NCI-H146 (cell line): ENCODE data around the gene BMI1.

ENCODE experiments used
- DNase-seq: peaks from one replicate; lab custom pipeline; 2025; lab: John Stamatoyannopoulos, UW

BMI1 gene

DNA sequence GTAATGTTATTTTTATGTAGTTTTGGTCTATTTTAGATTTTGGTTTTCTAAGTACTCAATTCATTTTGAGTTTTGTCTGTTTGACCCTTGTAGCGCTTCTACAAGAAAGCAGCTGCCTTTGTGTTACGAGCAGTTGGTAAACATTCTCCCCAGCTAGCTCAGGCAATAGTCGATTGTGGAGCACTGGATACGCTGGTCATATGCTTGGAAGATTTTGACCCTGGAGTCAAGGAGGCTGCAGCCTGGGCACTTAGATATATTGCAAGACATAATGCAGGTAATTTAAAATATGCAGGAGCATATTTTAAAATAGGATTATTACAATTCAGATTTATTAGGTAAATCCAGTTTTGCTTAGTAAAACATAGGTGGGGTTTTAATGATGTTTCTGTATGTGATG, 47.5 kb downstream of the BMI1 start:
- DNase-seq: no peak

DNA sequence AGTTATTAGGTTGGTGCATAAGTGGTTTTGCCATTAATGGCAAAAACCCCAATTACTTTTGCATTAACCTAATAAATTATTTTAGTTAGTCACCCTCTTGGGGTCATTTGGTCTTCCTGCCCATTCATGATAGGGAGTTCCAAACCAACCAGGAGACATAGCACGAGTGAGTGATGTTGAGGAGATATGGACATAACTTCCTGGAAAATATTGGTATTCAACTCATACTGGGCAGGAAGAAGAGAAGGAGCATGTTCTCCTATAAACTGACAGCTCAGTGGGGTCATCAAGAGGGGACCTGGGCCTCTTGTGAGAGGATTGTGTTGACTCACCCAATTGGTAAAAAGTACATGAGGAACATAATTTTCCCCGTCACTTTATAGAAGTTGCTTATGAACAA, 48.1 kb downstream of the BMI1 start:
- no peak for DNase-seq

DNA sequence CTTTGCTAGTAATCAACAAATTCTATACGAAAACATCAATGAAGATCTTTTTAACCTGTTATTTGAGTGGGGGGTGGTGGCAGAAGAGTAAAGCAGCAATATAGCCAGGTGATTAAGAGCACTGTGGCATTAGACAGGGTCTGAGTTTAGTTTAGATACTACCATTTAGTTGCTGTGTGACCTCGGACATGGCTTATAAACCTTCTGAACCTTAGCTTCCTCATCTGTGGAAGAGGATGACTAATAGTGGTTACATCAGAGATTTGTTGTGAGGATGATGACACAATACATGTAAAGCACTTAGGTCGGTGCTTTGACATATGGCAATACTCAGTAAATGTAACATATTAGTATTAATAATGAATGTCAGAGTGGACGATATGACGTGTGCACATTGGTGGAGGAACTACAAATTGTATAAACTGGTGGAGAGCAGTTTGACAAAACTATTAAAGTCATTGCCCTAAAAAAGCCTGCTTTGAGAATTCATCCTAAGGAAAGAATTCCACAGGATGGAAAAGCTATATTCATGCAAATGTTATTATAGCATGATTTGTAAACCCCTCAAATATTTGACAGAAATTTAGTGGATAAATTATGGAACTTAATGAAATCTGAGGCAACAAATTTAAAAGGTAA, 48.7 kb downstream of the BMI1 start:
- no peak for DNase-seq

DNA sequence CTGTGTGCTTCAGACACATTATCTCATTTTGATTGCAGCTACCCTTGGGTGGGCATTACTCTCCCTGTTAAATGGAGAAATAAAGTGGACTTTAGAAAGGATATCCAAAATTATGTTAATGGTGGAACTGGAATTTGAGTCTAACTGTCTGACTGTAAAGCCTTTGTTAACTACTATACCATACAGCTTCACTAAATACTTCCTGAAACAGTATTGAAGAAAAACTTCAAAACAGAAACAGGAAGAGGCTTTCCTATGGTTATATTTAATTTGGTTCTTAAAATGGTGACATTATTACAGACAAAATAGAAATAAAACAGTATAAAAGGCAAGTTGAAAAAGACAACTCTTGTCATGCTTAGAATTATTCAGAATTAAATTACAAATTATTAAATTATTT, 49.4 kb downstream of the BMI1 start:
- no peak for DNase-seq

DNA sequence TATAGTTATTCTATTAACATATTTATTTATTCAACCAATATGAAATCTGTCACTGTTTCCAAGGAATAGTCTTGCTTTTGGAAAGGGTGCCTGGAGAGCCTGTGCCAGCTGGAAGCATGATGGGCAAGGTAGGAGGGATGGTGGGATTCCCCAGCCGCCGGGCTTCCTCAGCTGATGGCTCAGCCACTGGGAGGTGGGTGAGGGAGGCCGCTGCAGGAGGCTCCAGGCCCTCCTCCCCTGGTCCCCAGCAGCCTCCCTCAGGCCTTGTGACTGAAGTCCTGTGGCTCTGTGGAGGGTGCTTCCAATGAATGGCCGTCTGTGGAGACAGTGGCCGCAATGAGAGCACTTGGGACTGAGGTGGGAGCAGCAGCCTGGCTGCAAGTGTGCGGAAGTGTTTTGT, 51.4 kb downstream of the BMI1 start:
- no peak for DNase-seq

DNA sequence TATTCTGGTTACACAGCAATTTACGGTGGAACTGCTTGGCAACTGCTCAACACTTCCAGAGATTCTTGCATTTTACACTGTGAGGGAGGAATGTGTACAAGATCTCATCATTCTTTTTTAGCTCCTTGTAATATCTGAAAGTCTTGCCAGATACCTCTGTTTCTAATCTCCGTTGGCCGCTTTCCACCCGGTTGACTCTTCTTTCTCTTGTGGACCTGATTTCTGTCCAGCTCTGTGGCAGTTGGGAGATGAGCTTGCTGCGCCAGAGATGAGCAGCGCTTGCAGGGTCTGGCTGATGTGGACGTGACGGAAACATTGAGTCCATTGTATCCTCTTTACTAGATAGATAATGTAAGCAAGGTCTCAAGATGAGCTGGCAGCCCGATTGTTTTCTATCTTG, 52.0 kb downstream of the BMI1 start:
- no peak for DNase-seq

DNA sequence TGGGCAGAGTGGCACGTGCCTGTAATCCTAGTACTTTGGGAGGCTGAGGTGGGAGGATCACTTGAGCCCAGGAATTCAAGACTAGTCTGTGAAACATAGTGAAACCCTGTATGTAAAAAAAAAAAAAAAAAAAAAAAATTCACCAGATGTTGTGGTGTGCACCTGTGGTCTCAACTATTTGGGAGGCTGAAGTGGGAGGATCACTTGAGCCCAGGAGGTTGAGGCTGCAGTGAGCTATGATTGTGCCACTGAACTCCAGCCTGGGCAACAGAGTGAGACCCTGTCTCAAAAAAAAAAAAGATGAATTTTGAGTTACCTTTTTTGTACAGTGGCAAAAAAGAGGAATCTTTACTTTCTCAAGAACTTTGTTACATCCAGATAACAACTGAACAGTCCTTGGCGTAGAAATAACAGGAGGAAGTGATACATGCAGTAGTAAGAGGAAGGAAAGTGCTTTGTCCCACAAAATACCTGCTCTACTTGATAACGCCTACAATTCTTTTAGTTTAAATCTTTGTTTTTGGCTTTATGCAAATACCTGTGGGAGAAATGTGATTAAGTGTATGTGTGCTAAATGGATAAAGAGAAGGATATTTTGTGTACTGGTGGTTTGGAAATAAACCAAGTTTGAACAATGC, 53.7 kb downstream of the BMI1 start:
- DNase-seq: no peak

DNA sequence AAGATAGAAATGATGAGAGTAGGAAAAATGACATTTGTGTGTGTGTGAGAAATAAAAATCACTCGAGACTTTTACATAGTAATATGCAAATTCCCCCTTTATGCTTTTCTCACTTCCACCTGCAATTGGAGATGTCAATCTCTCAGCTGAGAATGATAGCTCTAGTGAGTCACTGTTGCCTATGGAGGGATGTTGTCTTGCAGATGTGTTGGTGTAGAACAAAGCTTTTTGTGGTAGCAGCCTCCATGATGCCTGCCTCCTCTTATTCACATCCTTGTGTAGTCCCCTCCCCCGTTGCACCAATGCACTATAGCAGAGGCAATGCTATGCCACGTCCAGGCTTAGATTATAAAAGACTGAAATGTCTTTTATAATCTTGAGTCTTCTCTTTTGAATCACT, 58.2 kb downstream of the BMI1 start:
- DNase-seq: no peak
